Heart left ventricle (tissue), 13 donors: Measurements from ENCODE around the gene CTTNBP2NL.

Experiments
- POLR2A ChIP-seq, 2 donors: fragments of 450-650 bp; IDR thresholded peaks; one replicate each; pipeline ENCODE4 v1.6.1; 2017; ENCODE audit warnings: antibody characterized with exemption in 2 of 2, mild to moderate bottlenecking in 2 of 2, moderate library complexity in 2 of 2
- TF ChIP-seq, protein P1 (sequence below), 12 donors: fragments of 200-600 bp; sonication (generic) in 4 of 12; IDR thresholded peaks; one replicate each; pipeline versions ENCODE4 v1.5.0 to v1.8.0; 2018 to 2022; ENCODE audit warnings: antibody characterized with exemption in 12 of 12, mild to moderate bottlenecking in 5 of 12
- donor health status: ischemic (EF 13 %, LVEDD 7.1; RV severe dilation, severe dysfunction).
- donor health status: DM: no; HTN: yes; CAD: no.
- donor health status: DM: no; HTN: no; CAD: no.
- donor health status: ischemic (EF 25% LVEDD 6.9; RV normal size, moderate dysfunction).
- donor health status: ischemic (EF 25% LVEDD 5.7; RV mildly dilated, moderate dysfunction).
- donor health status: ischemic (EF 35%, LVEDD 5.7; RV mildly dilated, moderate dysfunction).
- donor health status: nonischemic (EF 11% LVEDD 7.7; RV severe dilation, severe dysfunction).
- donor health status: DM: yes; HTN: yes; CAD: no.
- donor health status: PGD.
- donor health status: ischemic (EF 29% LVEDD 5.4; RV normal size, mild dysfunction).
- donor health status: nonischemic (EF 23%, LVEDD 6.1; RV moderate dilation, normal function).

DNA sequence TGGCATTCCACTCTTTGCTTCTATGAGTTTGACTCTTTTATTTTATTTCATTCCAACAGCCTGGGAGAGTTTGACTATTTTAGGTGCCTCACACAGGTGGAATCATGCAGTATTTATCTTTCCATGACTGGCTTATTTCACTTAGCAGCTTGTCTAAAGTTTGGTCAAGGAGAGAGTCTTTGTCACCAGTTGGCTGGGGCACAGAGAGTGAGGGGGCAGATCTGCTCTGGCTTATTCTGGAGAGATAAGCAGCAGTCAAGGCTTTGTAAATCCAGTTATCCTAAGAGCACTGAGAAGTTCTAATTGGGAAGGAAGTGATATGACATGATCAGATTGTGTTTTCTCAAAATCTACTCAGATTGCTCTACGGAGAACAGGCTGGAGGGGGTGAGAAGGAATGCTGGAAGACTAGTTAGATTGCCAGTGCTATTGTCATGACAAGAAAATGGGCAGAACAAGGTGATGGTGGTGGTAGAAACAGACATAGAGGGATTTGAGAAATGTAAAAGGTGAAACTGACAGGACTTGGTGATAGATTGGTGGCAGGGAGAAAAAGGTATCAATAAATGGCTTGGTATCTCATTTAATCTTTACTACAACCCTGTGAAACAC is 12.1 kb upstream of the CTTNBP2NL start:
- TF ChIP-seq POLR2A (IDR thresholded peaks at IDR 0.05) = no peak
- TF ChIP-seq, protein P1, sequence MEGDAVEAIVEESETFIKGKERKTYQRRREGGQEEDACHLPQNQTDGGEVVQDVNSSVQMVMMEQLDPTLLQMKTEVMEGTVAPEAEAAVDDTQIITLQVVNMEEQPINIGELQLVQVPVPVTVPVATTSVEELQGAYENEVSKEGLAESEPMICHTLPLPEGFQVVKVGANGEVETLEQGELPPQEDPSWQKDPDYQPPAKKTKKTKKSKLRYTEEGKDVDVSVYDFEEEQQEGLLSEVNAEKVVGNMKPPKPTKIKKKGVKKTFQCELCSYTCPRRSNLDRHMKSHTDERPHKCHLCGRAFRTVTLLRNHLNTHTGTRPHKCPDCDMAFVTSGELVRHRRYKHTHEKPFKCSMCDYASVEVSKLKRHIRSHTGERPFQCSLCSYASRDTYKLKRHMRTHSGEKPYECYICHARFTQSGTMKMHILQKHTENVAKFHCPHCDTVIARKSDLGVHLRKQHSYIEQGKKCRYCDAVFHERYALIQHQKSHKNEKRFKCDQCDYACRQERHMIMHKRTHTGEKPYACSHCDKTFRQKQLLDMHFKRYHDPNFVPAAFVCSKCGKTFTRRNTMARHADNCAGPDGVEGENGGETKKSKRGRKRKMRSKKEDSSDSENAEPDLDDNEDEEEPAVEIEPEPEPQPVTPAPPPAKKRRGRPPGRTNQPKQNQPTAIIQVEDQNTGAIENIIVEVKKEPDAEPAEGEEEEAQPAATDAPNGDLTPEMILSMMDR (IDR thresholded peaks at IDR 0.05) = no peak
